Caco-2 (cell line): ENCODE data around the gene ADAMTS18. TPM values are rescaled to one million over a fixed set of nuclear protein-coding genes. Genes with fewer than 3 reads are reported as not detected.

Experiments
- BruUV-seq: library from RNA; stranded (reverse); fragments of 400-500 nt; replicated peaks from 2 replicates; lab custom pipeline; 2021; lab: Mats Ljungman, UMichigan
- CTCF ChIA-PET: fragments of 300-600 bp; sonication (Branson Sonifier 250); formaldehyde crosslinking; loops from one replicate; lab custom pipeline; 2022; ENCODE audit warnings: antibody characterized with exemption; lab: Charles Lee
- POLR2A ChIA-PET: fragments of 300-600 bp; sonication (Branson Sonifier 250); formaldehyde crosslinking; loops from one replicate; lab custom pipeline; 2022; ENCODE audit warnings: antibody characterized with exemption; lab: Charles Lee
- DNase-seq, 2 experiments: peaks; one replicate each; pipeline versions ENCODE4 v3.0.0 to v3.0.0-alpha.2; 2020 to 2022
- H3K27me3 ChIP-seq: replicated peaks from 2 replicates; pipeline ENCODE4 v1.6.0; 2011; ENCODE audit warnings: low read length; ENCODE audit not compliant: control insufficient read depth, insufficient read depth
- H3K36me3 ChIP-seq: 2 replicates; pipeline ENCODE4 v1.5.1; 2011; ENCODE audit warnings: low read length; ENCODE audit not compliant: control insufficient read depth, insufficient read depth
- H3K4me1 ChIP-seq: fragments of 250-450 bp; sonication (Bioruptor Pico); 2 replicates; pipeline ENCODE4 v1.5.1; 2020; ENCODE audit warnings: mild to moderate bottlenecking
- H3K4me3 ChIP-seq: 2 replicates; pipeline ENCODE4 v1.5.1; 2011; ENCODE audit warnings: low read depth, mild to moderate bottlenecking, control low read depth, low read length
- H3K9me3 ChIP-seq: fragments of 250-450 bp; sonication (Bioruptor Pico); 2 replicates; pipeline ENCODE4 v1.5.1; 2020; ENCODE audit warnings: mild to moderate bottlenecking, moderate library complexity
- H3K27ac Mint-ChIP-seq: one replicate; pipeline ENCODE4 v1.8.0; 2022; ENCODE audit warnings: mixed read lengths; ENCODE audit not compliant: unreplicated experiment
- H3K27me3 Mint-ChIP-seq: one replicate; pipeline ENCODE4 v1.8.0; 2022; ENCODE audit warnings: mixed read lengths; ENCODE audit not compliant: insufficient read depth, unreplicated experiment
- H3K36me3 Mint-ChIP-seq: one replicate; pipeline ENCODE4 v1.8.0; 2022; ENCODE audit warnings: mild to moderate bottlenecking, mixed read lengths; ENCODE audit not compliant: insufficient read depth, unreplicated experiment
- H3K4me1 Mint-ChIP-seq: one replicate; pipeline ENCODE4 v1.8.0; 2022; ENCODE audit warnings: low read depth, mixed read lengths; ENCODE audit not compliant: unreplicated experiment
- H3K4me3 Mint-ChIP-seq: one replicate; pipeline ENCODE4 v1.8.0; 2022; ENCODE audit warnings: mild to moderate bottlenecking, moderate library complexity, mixed read lengths; ENCODE audit not compliant: unreplicated experiment
- H3K9me3 Mint-ChIP-seq: one replicate; pipeline ENCODE4 v1.8.0; 2022; ENCODE audit warnings: mixed read lengths; ENCODE audit not compliant: unreplicated experiment
- CTCF ChIP-seq, 2 experiments: fragments of 200-600 bp in 1 of 2; IDR thresholded peaks; 1 replicate in 1 of 2; 2 replicates in 1 of 2; pipeline versions ENCODE4 v1.5.1 to v1.8.0; 2011 to 2022; ENCODE audit warnings: antibody characterized with exemption in 1 of 2, control low read depth in 1 of 2, inconsistent platforms in 1 of 2, low read depth in 1 of 2, low read length in 1 of 2, mild to moderate bottlenecking in 1 of 2, moderate library complexity in 1 of 2; ENCODE audit not compliant: insufficient read depth in 1 of 2, severe bottlenecking in 1 of 2, unreplicated experiment in 1 of 2
- intact Hi-C: fragments of 100-400 bp; cut with micrococcal nuclease; formaldehyde crosslinking; loops from one replicate; pipeline ENCODE4 v1.10.0; 2022; ENCODE audit not compliant: unreplicated experiment
- total RNA-seq: library from RNA; stranded (reverse); gene quantifications from 2 replicates; pipeline ENCODE4 v1.2.3, GENCODE V29; 2022

ADAMTS18 gene
- total RNA-seq, 1 experiment from 2014 or later = 0.29 TPM

GRCh38 chr16:77323695-77324094, 111.1 kb downstream of the ADAMTS18 start:
- H3K36me3 Mint-ChIP-seq = peaks cover 4% of the 10 kb centered on the region
- Histone ChIP-seq H3K4me1 (no peaks in the 10 kb centered on the region), H3K36me3 (no peaks in the 10 kb centered on the region), H3K9me3 (no peaks in the 10 kb centered on the region), H3K27me3 (no peaks in the 10 kb centered on the region), H3K4me3 (no peak overlapping the region)
- BruUV-seq = no TSS peak
- ChIA-PET POLR2A (no interaction called here), CTCF (no interaction called here)
- H3K4me1 Mint-ChIP-seq = no peaks in the 10 kb centered on the region
- H3K9me3 Mint-ChIP-seq = peaks cover 8% of the 10 kb centered on the region
- TF ChIP-seq CTCF (IDR thresholded peaks at IDR 0.05; ENCODE audit: insufficient read depth in 1 of 2, low read depth in 1 of 2, low read length in 1 of 2, severe bottlenecking in 1 of 2, unreplicated experiment in 1 of 2) = no peak
- no peak overlapping the region for H3K27ac Mint-ChIP-seq
- no peaks in the 10 kb centered on the region for H3K27me3 Mint-ChIP-seq
- no peak overlapping the region for H3K4me3 Mint-ChIP-seq
- intact Hi-C loops = no loop called here
- DNase-seq = no peak

GRCh38 chr16:77322757-77323156, 112.1 kb downstream of the ADAMTS18 start:
- H3K9me3 Mint-ChIP-seq = peaks cover 8% of the 10 kb centered on the region
- DNase-seq = no peak
- H3K27me3 Mint-ChIP-seq = no peaks in the 10 kb centered on the region
- ChIA-PET POLR2A (no interaction called here), CTCF (no interaction called here)
- Histone ChIP-seq H3K27me3 (no peaks in the 10 kb centered on the region), H3K36me3 (no peaks in the 10 kb centered on the region), H3K4me3 (no peak overlapping the region), H3K4me1 (no peaks in the 10 kb centered on the region), H3K9me3 (no peaks in the 10 kb centered on the region)
- no peak for TF ChIP-seq CTCF (IDR thresholded peaks at IDR 0.05; ENCODE audit: insufficient read depth in 1 of 2, low read depth in 1 of 2, low read length in 1 of 2, severe bottlenecking in 1 of 2, unreplicated experiment in 1 of 2)
- BruUV-seq = no TSS peak
- H3K36me3 Mint-ChIP-seq = peaks cover 4% of the 10 kb centered on the region
- H3K4me3 Mint-ChIP-seq = no peak overlapping the region
- no peaks in the 10 kb centered on the region for H3K4me1 Mint-ChIP-seq
- intact Hi-C loops = no loop called here
- no peak overlapping the region for H3K27ac Mint-ChIP-seq

GRCh38 chr16:77317059-77317458, 117.8 kb downstream of the ADAMTS18 start:
- Histone ChIP-seq H3K27me3 (no peaks in the 10 kb centered on the region), H3K36me3 (no peaks in the 10 kb centered on the region), H3K9me3 (no peaks in the 10 kb centered on the region), H3K4me3 (no peak overlapping the region), H3K4me1 (no peaks in the 10 kb centered on the region)
- POLR2A ChIA-PET = no interaction called here
- TF ChIP-seq CTCF (IDR thresholded peaks at IDR 0.05; ENCODE audit: insufficient read depth in 1 of 2, low read depth in 1 of 2, low read length in 1 of 2, severe bottlenecking in 1 of 2, unreplicated experiment in 1 of 2) = no peak
- no peak for DNase-seq
- peaks cover 4% of the 10 kb centered on the region for H3K36me3 Mint-ChIP-seq
- H3K27ac Mint-ChIP-seq = no peak overlapping the region
- no peaks in the 10 kb centered on the region for H3K4me1 Mint-ChIP-seq
- no peak overlapping the region for H3K4me3 Mint-ChIP-seq
- intact Hi-C loops = no loop called here
- H3K27me3 Mint-ChIP-seq = no peaks in the 10 kb centered on the region
- CTCF ChIA-PET = no interaction called here
- BruUV-seq = no TSS peak
- H3K9me3 Mint-ChIP-seq = no peaks in the 10 kb centered on the region
